ENCODE results near the gene CORO7.

CORO7 gene

GRCh38 chr16:4307215-4308037, 109.0 kb downstream of the CORO7 start:
- peak; percentile 94 to 95 for DNase-seq (ENCODE audit: low read depth in 2 of 2)

GRCh38 chr16:4306470-4307214, 109.8 kb downstream of the CORO7 start:
- DNase-seq (ENCODE audit: low read depth in 2 of 2): no peak

All from stimulated activated CD4-positive, alpha-beta T cell treated with anti-CD3 and anti-CD28 coated beads, Interleukin-1b, Interleukin-23, amount 100 ng/mL, for 4 hours (primary cell).